HG02759 (cell line): ENCODE results near the gene PCSK5.

Experiments used
- ATAC-seq: cut with Tn5 transposase; IDR thresholded peaks from one replicate; pipeline ENCODE4 v1.9.1; 2021; ENCODE audit warnings: mild to moderate bottlenecking, moderate library complexity; ENCODE audit not compliant: unreplicated experiment

The PCSK5 gene

GRCh38 chr9:76221423-76221822, 330.9 kb downstream of the PCSK5 start:
- no peak for ATAC-seq

- no peak for ATAC-seq
These were observed 333.4 kb downstream of the PCSK5 start for GRCh38 chr9:76223749-76224340.

- no peak for ATAC-seq
These were observed 336.7 kb downstream of the PCSK5 start for GRCh38 chr9:76227156-76227555.

- no peak for ATAC-seq
These were observed 340.5 kb downstream of the PCSK5 start for GRCh38 chr9:76231001-76231400.

GRCh38 chr9:76232861-76233489, 342.5 kb downstream of the PCSK5 start:
- ATAC-seq, result no peak

GRCh38 chr9:76240578-76240977, 350.1 kb downstream of the PCSK5 start:
- ATAC-seq, result no peak

GRCh38 chr9:76245518-76245917, 355.0 kb downstream of the PCSK5 start:
- no peak for ATAC-seq

GRCh38 chr9:76246680-76247079, 356.2 kb downstream of the PCSK5 start:
- no peak for ATAC-seq

GRCh38 chr9:76247426-76247825, 357.0 kb downstream of the PCSK5 start:
- no peak for ATAC-seq

- ATAC-seq, result no peak
These were observed 358.8 kb downstream of the PCSK5 start for GRCh38 chr9:76249309-76249708.

- ATAC-seq, result no peak
These were observed 365.4 kb downstream of the PCSK5 start for GRCh38 chr9:76255781-76256455.

GRCh38 chr9:76257311-76257710, 366.8 kb downstream of the PCSK5 start:
- no peak for ATAC-seq

GRCh38 chr9:76266649-76267283, 376.3 kb downstream of the PCSK5 start:
- ATAC-seq, result no peak

GRCh38 chr9:76267284-76267652, 376.8 kb downstream of the PCSK5 start:
- no peak for ATAC-seq

- no peak for ATAC-seq
These were observed 379.3 kb downstream of the PCSK5 start for GRCh38 chr9:76269789-76270188.

GRCh38 chr9:76271755-76272154, 381.3 kb downstream of the PCSK5 start:
- no peak for ATAC-seq

GRCh38 chr9:76289042-76289441, 398.6 kb downstream of the PCSK5 start:
- ATAC-seq, result no peak

GRCh38 chr9:76289703-76290102, 399.2 kb downstream of the PCSK5 start:
- no peak for ATAC-seq

GRCh38 chr9:76290555-76290954, 400.1 kb downstream of the PCSK5 start:
- ATAC-seq, result no peak

GRCh38 chr9:76292246-76292645, 401.8 kb downstream of the PCSK5 start:
- no peak for ATAC-seq

- ATAC-seq, result no peak
These were observed 402.2 kb downstream of the PCSK5 start for GRCh38 chr9:76292658-76293057.

GRCh38 chr9:76294301-76294700, 403.8 kb downstream of the PCSK5 start:
- ATAC-seq, result no peak
